H54 (cell line): ENCODE measurements around the gene HDAC10.
"Not testable (repeated sequence)": the region's sequence is repeated elsewhere in the genome, so short reads cannot be mapped to it uniquely, and the experiment has no call there.

Source experiments
- DNase-seq: peaks from one replicate; pipeline ENCODE4 v3.0.0; 2011; ENCODE audit warnings: low spot score, mixed read lengths; ENCODE audit not compliant: insufficient read length
- FAIRE-seq: peaks from 3 replicates; lab custom pipeline; 2011; peaks lifted over from hg19 to GRCh38; lab: Jason Lieb, UNC
- POLR2A ChIP-seq: IDR thresholded peaks from 2 replicates; pipeline ENCODE4 v1.6.1; 2011; ENCODE audit warnings: low read depth, mild to moderate bottlenecking, low read length

HDAC10 gene

GRCh38 chr22:50280708-50281383 lies 29.8 kb upstream of the HDAC10 start:
- no peak for DNase-seq

GRCh38 chr22:50280022-50280707 lies 29.1 kb upstream of the HDAC10 start:
- DNase-seq (no peak), FAIRE-seq (no peak)
- TF ChIP-seq POLR2A = no peak

More at GRCh38 chr22:50280708-50281383, 29.8 kb upstream of the HDAC10 start:
- FAIRE-seq = no peak
- no peak for TF ChIP-seq POLR2A

GRCh38 chr22:50278956-50279619 lies 28.0 kb upstream of the HDAC10 start:
- TF ChIP-seq POLR2A = no peak
- DNase-seq (no peak), FAIRE-seq (no peak)

- no peak for TF ChIP-seq POLR2A
- FAIRE-seq (no peak), DNase-seq (no peak)
Measured at GRCh38 chr22:50278461-50278860, 27.4 kb upstream of the HDAC10 start.

- FAIRE-seq (no peak), DNase-seq (no peak)
- no peak for TF ChIP-seq POLR2A
Measured at GRCh38 chr22:50277761-50278160, 26.7 kb upstream of the HDAC10 start.

- DNase-seq = no peak
- no peak for FAIRE-seq
- TF ChIP-seq POLR2A = no peak
Measured at GRCh38 chr22:50276143-50276542, 25.1 kb upstream of the HDAC10 start.

GRCh38 chr22:50275181-50276055 lies 24.4 kb upstream of the HDAC10 start:
- no peak for FAIRE-seq
- TF ChIP-seq POLR2A = no peak
- DNase-seq = no peak

GRCh38 chr22:50274771-50275170 lies 23.7 kb upstream of the HDAC10 start:
- DNase-seq (no peak), FAIRE-seq (no peak)
- TF ChIP-seq POLR2A = no peak

GRCh38 chr22:50274311-50274710 lies 23.2 kb upstream of the HDAC10 start:
- no peak for FAIRE-seq
- DNase-seq = no peak
- TF ChIP-seq POLR2A = no peak

GRCh38 chr22:50273781-50274180 lies 22.7 kb upstream of the HDAC10 start:
- not testable (repeated sequence) for DNase-seq, FAIRE-seq

- DNase-seq, FAIRE-seq: not testable (repeated sequence)
Measured at GRCh38 chr22:50273352-50273751, 22.3 kb upstream of the HDAC10 start.

GRCh38 chr22:50272044-50272802 lies 21.2 kb upstream of the HDAC10 start:
- DNase-seq (no peak), FAIRE-seq (no peak)
- TF ChIP-seq POLR2A = no peak

GRCh38 chr22:50271519-50271970 lies 20.5 kb upstream of the HDAC10 start:
- no peak for FAIRE-seq
- TF ChIP-seq POLR2A = no peak
- peak; percentile 65 for DNase-seq
